PC-9 (cell line): Measurements from ENCODE around the gene AP4M1. TPM values are rescaled to one million over a fixed set of nuclear protein-coding genes. Genes with fewer than 3 reads are reported as not detected.
A peak's percentile ranks its signal among the peaks of the same experiment; 100 is the strongest.

Experiments used
- BruUV-seq: library from RNA; stranded (reverse); fragments of 400-500 nt; replicated peaks from 2 replicates; lab custom pipeline; 2021; lab: Mats Ljungman, UMichigan
- CTCF ChIA-PET: fragments of 300-600 bp; sonication (Branson Sonifier 250); formaldehyde crosslinking; loops from one replicate; lab custom pipeline; 2022; ENCODE audit warnings: antibody characterized with exemption; lab: Charles Lee
- POLR2A ChIA-PET: fragments of 300-600 bp; sonication (Branson Sonifier 250); formaldehyde crosslinking; loops from one replicate; lab custom pipeline; 2022; ENCODE audit warnings: antibody characterized with exemption; ENCODE audit not compliant: unreplicated experiment; lab: Charles Lee
- DNase-seq, 2 experiments: peaks; one replicate each; pipeline versions ENCODE4 v3.0.0 to v3.0.0-alpha.2; 2015 to 2022; ENCODE audit warnings: mixed read lengths in 1 of 2
- H2AFZ ChIP-seq: fragments of 200-600 bp; sonication (generic); 2 replicates; pipeline ENCODE4 v1.8.1; 2017; ENCODE audit warnings: antibody characterized with exemption
- H3F3A ChIP-seq: fragments of 200-600 bp; sonication (generic); 2 replicates; pipeline ENCODE4 v1.8.1; 2017; ENCODE audit warnings: antibody characterized with exemption, mild to moderate bottlenecking, low read depth; ENCODE audit not compliant: insufficient read depth
- H3K27ac ChIP-seq: fragments of 200-600 bp; sonication (generic); 2 replicates; pipeline ENCODE4 v1.6.1; 2016; ENCODE audit warnings: mixed run types
- H3K27me3 ChIP-seq: fragments of 200-600 bp; sonication (generic); 2 replicates; pipeline ENCODE4 v1.6.1; 2016; ENCODE audit warnings: low read depth, mixed run types; ENCODE audit not compliant: insufficient read depth
- H3K36me3 ChIP-seq: fragments of 200-600 bp; sonication (generic); 2 replicates; pipeline ENCODE4 v1.6.1; 2016; ENCODE audit warnings: low read depth, mixed run types
- H3K4me1 ChIP-seq: fragments of 200-600 bp; sonication (generic); replicated peaks from 2 replicates; pipeline ENCODE4 v1.6.1; 2016; ENCODE audit warnings: mixed run types; ENCODE audit not compliant: insufficient read depth
- H3K4me2 ChIP-seq: fragments of 200-600 bp; sonication (generic); 2 replicates; pipeline ENCODE4 v1.6.1; 2017; ENCODE audit warnings: mixed run types
- H3K4me3 ChIP-seq: fragments of 200-600 bp; sonication (generic); 2 replicates; pipeline ENCODE4 v1.6.1; 2016; ENCODE audit warnings: mixed run types
- H3K79me2 ChIP-seq: fragments of 200-600 bp; sonication (generic); 2 replicates; pipeline ENCODE4 v1.6.1; 2017; ENCODE audit warnings: low read depth, mixed run types
- H3K9me2 ChIP-seq: fragments of 200-600 bp; sonication (generic); 2 replicates; pipeline ENCODE4 v1.8.1; 2017; ENCODE audit warnings: mild to moderate bottlenecking; ENCODE audit not compliant: insufficient read depth
- H3K9me3 ChIP-seq: fragments of 200-600 bp; sonication (generic); 2 replicates; pipeline ENCODE4 v1.8.1; 2016; ENCODE audit warnings: low read depth; ENCODE audit not compliant: insufficient read depth
- H4K20me1 ChIP-seq: fragments of 200-600 bp; sonication (generic); 2 replicates; pipeline ENCODE4 v1.8.1; 2017; ENCODE audit not compliant: insufficient read depth
- CTCF ChIP-seq: fragments of 200-600 bp; sonication (generic); conservative IDR thresholded peaks from 2 replicates; pipeline ENCODE4 v1.6.1; 2017; ENCODE audit warnings: mixed run types, antibody characterized with exemption, mild to moderate bottlenecking, moderate library complexity
- EZH2 ChIP-seq: fragments of 200-600 bp; sonication (generic); IDR thresholded peaks from 2 replicates; pipeline ENCODE4 v1.8.0; 2017; ENCODE audit warnings: antibody characterized with exemption, low read depth
- intact Hi-C: fragments of 100-400 bp; cut with micrococcal nuclease; formaldehyde crosslinking; loops from one replicate; pipeline ENCODE4 v1.10.0; 2022; ENCODE audit not compliant: unreplicated experiment
- total RNA-seq: library from RNA; stranded (reverse); gene quantifications from 2 replicates; pipeline ENCODE4 v1.2.3, GENCODE V29; 2021

Gene AP4M1
- total RNA-seq, 1 experiment from 2014 or later: 18.1 TPM

- Histone ChIP-seq H3K4me2 (no peak overlapping the region), H3K36me3 (peaks cover 4% of the 10 kb centered on the region; the same call in 1 of the 2 replicates), H3K4me1 (peaks cover 48% of the 10 kb centered on the region), H3K9me2 (no peaks in the 10 kb centered on the region), H2AFZ (no peak overlapping the region), H3K4me3 (no peak overlapping the region), H3K27me3 (no peaks in the 10 kb centered on the region), H3K9me3 (no peaks in the 10 kb centered on the region), H3K27ac (no peak overlapping the region), H3K79me2 (peaks cover 45% of the 10 kb centered on the region), H3F3A (peaks cover 67% of the 10 kb centered on the region), H4K20me1 (peaks cover 24% of the 10 kb centered on the region)
- no TSS peak for BruUV-seq
- TF ChIP-seq CTCF (no peak), EZH2 (no peak)
- intact Hi-C loops: no loop called here
- no peak for DNase-seq
- ChIA-PET POLR2A (interaction anchor here (0.7 kb wide), 1 partner anchor 29 kb away, joined by 7 read pairs; no protein-coding TSS in a partner anchor), CTCF (interaction anchor here (0.5 to 0.6 kb wide), 2 partner anchors 19 to 22 kb away, joined by 4 to 15 read pairs; no protein-coding TSS in a partner anchor)
These were observed 51.7 kb downstream of the AP4M1 start for GRCh38 chr7:100152937-100153666.

DNA sequence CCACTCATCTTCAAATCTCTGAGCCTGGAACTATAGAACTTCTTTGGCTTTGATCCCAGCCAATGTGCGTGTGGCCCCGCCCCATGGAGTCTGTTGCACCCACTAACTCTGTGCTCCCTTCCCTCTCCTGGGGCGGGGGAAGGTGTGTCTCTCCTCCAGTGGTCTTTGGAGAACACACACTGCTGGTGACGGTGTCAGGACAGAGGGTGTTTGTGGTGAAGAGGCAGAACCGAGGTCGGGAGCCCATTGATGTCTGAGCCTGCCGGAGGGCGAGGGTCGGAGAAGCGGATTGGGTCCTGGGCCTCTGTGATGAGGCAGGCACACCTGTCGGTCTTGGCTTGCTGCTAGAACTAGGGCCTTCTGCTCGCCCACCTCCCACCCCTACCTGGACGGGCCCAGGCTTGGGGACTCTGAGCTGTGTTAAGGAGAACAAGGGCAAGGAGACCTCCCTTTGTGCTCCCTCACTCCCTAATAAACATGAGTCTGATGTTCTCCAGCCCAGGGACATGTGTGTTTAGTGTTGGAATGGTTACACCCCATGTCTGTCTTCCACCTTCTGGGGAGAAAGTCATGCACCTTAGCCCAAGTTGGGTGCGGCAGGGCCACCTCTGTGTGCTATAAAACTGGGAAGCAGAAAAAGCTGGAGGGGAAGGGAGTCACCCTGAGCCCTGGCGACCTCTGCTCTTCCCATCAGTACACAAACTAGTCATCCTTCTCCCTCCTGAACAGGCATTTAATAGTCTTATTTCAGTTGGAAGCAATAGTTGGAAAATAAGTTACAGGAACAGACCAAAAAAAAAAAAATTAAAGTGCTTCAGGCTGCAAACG is 52.5 kb downstream of the AP4M1 start:
- intact Hi-C loops: no loop called here
- Histone ChIP-seq H3K4me1 (peaks cover 44% of the 10 kb centered on the region), H4K20me1 (peaks cover 24% of the 10 kb centered on the region), H3K9me3 (no peaks in the 10 kb centered on the region), H3F3A (peaks cover 69% of the 10 kb centered on the region), H3K9me2 (no peaks in the 10 kb centered on the region), H3K36me3 (peaks cover 4% of the 10 kb centered on the region; the same call in 1 of the 2 replicates), H3K4me2 (peak overlapping the region; percentile 11), H3K27me3 (no peaks in the 10 kb centered on the region), H3K79me2 (peaks cover 44% of the 10 kb centered on the region), H3K4me3 (no peak overlapping the region), H3K27ac (peak overlapping the region; percentile 50), H2AFZ (no peak overlapping the region)
- no TSS peak for BruUV-seq
- ChIA-PET CTCF (no interaction called here), POLR2A (no interaction called here)
- DNase-seq: no peak
- no peak for TF ChIP-seq CTCF
- TF ChIP-seq EZH2: no peak

DNA sequence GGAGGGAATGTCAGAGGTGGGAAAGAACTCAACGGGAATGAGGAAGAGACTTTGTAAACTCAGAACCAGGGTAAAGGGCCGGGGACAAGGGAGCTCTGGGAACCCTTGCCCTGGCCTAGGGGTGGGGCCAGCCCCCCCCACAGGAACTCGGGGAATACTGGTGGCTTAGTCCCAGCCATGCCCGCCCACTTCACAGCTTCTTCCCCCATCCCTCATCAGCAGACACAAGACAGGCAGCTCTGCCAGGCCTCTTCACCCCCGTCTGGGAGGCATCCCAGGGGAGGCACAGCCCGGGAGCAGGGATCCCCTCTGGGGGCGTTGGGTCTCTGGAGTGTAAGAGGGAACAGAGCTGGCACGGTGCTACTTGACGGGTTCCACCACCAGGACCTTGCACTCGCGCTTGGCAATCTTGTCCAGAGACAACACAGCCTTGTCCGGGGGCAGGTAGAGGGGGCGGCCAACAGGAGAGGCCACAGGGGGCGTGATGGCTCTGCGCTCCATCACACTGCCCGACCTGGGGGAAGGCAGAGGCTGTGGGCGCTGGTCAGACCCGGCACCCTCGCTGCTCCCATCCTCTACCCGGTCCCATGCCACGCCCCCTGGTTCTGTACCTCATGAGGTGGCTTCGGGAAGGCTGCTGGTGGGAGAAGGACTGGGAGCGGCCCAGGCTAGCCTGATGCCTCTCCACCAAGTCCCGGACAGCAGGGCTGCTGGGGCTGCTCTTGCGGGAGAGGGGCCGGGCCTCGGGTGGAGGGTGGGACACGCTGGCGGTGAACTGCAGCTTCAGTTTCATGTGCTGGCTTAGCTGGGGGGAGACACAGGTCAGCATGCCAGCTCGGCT is 53.4 kb downstream of the AP4M1 start:
- no peaks in the 10 kb centered on the region for H3K9me2 ChIP-seq
- BruUV-seq: no TSS peak
- intact Hi-C loops: no loop called here
- ChIA-PET CTCF (no interaction called here), POLR2A (no interaction called here)
- peaks cover 73% of the 10 kb centered on the region for H3F3A ChIP-seq
- peak overlapping the region; percentile 11 for H3K4me2 ChIP-seq
- H3K27ac ChIP-seq: peak overlapping the region; percentile 50
- H4K20me1 ChIP-seq: peaks cover 24% of the 10 kb centered on the region
- H3K4me1 ChIP-seq: peaks cover 40% of the 10 kb centered on the region
- H2AFZ ChIP-seq: no peak overlapping the region
- peaks cover 4% of the 10 kb centered on the region; the same call in 1 of the 2 replicates for H3K36me3 ChIP-seq
- TF ChIP-seq EZH2 (no peak), CTCF (no peak)
- H3K4me3 ChIP-seq: no peak overlapping the region
- H3K79me2 ChIP-seq: peaks cover 35% of the 10 kb centered on the region
- no peak for DNase-seq
- H3K9me3 ChIP-seq: no peaks in the 10 kb centered on the region
- H3K27me3 ChIP-seq: no peaks in the 10 kb centered on the region
